ENCODE data around the gene PEX3.
"Not testable (repeated sequence)": the region's sequence is repeated elsewhere in the genome, so short reads cannot be mapped to it uniquely, and the experiment has no call there.

PEX3 gene

GRCh38 chr6:143450453-143451371 lies at the start of gene PEX3, which contains the start of gene ADAT2:
Gene PEX3, plus strand, starts transcription at chr6:143450805. Its CDS starts 238 bp downstream, at chr6:143451043.
Gene ADAT2, minus strand, starts transcription at chr6:143450695. Its CDS starts 37 bp downstream, at chr6:143450658.
- peak; percentile 96 to 97 for DNase-seq

- DNase-seq: no peak
Observed at GRCh38 chr6:143401068-143401446, 49.5 kb upstream of the PEX3 start.

GRCh38 chr6:143401636-143402370 lies 48.8 kb upstream of the PEX3 start:
- DNase-seq: no peak

GRCh38 chr6:143402721-143403336 lies 47.8 kb upstream of the PEX3 start:
- DNase-seq: no peak

GRCh38 chr6:143405373-143406154 lies 45.0 kb upstream of the PEX3 start:
- no peak for DNase-seq

- no peak for DNase-seq
Observed at GRCh38 chr6:143406673-143407072, 43.9 kb upstream of the PEX3 start.

GRCh38 chr6:143408151-143408786 lies 42.3 kb upstream of the PEX3 start:
- DNase-seq: no peak

- no peak for DNase-seq
Observed at GRCh38 chr6:143408787-143409162, 41.8 kb upstream of the PEX3 start.

- DNase-seq: no peak
Observed at GRCh38 chr6:143410859-143411270, 39.7 kb upstream of the PEX3 start.

- DNase-seq: no peak
Observed at GRCh38 chr6:143414769-143415168, 35.8 kb upstream of the PEX3 start.

- DNase-seq: no peak
Observed at GRCh38 chr6:143419526-143419925, 31.1 kb upstream of the PEX3 start.

GRCh38 chr6:143426026-143426425 lies 24.6 kb upstream of the PEX3 start:
- no peak for DNase-seq

- DNase-seq: peak; percentile 69 to 81
Observed at GRCh38 chr6:143427109-143427817, 23.3 kb upstream of the PEX3 start.

- DNase-seq: no peak
Observed at GRCh38 chr6:143429970-143430369, 20.6 kb upstream of the PEX3 start.

- DNase-seq: no peak
Observed at GRCh38 chr6:143431226-143431625, 19.4 kb upstream of the PEX3 start.

GRCh38 chr6:143432588-143432987 lies 18.0 kb upstream of the PEX3 start:
- DNase-seq: no peak

GRCh38 chr6:143441010-143441409 lies 9.6 kb upstream of the PEX3 start:
- DNase-seq: no peak

GRCh38 chr6:143441680-143442545 lies 8.7 kb upstream of the PEX3 start:
- no peak for DNase-seq

- no peak for DNase-seq
Observed at GRCh38 chr6:143443096-143443495, 7.5 kb upstream of the PEX3 start.

GRCh38 chr6:143447865-143448264 lies 2.7 kb upstream of the PEX3 start:
- not testable (repeated sequence) for DNase-seq
